Measurements from ENCODE around the gene SASH1.

Gene SASH1

DNA sequence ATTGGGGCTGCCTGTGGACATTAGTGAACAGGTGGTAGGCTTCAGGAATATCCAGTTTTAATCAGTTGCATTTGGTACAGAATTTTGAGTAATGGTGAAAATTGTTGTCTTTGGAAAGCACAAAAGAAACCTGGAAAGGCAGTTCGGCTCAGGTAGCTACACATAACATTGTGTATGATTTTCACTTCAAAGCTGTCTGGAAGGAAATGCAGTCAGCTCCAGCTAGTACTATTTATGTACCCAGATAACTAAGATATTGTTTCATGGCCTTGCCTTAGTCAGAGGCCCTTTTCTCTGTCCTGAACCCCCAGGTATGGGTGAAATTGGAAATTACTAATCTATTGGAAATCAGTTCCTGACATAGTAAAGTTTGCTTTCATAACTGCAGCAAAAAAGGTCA, 208.6 kb downstream of the SASH1 start:
- H3K9me3 ChIP-seq (ENCODE audit: insufficient read depth, low read length): no peaks in the 10 kb centered on the region
- H3K9ac ChIP-seq (ENCODE audit: low read length): no peak overlapping the region
- H3K36me3 ChIP-seq (ENCODE audit: low read length): no peaks in the 10 kb centered on the region
- H4K20me1 ChIP-seq (ENCODE audit: low read depth, low read length): no peaks in the 10 kb centered on the region
- no peaks in the 10 kb centered on the region for H3F3A ChIP-seq (ENCODE audit: insufficient read depth)
- no peak overlapping the region for H2AFZ ChIP-seq (ENCODE audit: low read depth, low read length, severe bottlenecking)
- TF ChIP-seq EZH2phosphoT487 (conservative IDR thresholded peaks at IDR 0.05; ENCODE audit: low read length): no peak
- TF ChIP-seq, protein P1, sequence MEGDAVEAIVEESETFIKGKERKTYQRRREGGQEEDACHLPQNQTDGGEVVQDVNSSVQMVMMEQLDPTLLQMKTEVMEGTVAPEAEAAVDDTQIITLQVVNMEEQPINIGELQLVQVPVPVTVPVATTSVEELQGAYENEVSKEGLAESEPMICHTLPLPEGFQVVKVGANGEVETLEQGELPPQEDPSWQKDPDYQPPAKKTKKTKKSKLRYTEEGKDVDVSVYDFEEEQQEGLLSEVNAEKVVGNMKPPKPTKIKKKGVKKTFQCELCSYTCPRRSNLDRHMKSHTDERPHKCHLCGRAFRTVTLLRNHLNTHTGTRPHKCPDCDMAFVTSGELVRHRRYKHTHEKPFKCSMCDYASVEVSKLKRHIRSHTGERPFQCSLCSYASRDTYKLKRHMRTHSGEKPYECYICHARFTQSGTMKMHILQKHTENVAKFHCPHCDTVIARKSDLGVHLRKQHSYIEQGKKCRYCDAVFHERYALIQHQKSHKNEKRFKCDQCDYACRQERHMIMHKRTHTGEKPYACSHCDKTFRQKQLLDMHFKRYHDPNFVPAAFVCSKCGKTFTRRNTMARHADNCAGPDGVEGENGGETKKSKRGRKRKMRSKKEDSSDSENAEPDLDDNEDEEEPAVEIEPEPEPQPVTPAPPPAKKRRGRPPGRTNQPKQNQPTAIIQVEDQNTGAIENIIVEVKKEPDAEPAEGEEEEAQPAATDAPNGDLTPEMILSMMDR (IDR thresholded peaks at IDR 0.05; ENCODE audit: insufficient read depth, low read length, poor library complexity, severe bottlenecking): no peak
- no peak overlapping the region for H3K4me2 ChIP-seq (ENCODE audit: low read depth, low read length, poor library complexity, severe bottlenecking)
- H3K79me2 ChIP-seq (ENCODE audit: insufficient read depth, low read length): no peaks in the 10 kb centered on the region
- H3K27ac ChIP-seq (ENCODE audit: low read depth, low read length): no peak overlapping the region
- H3K4me3 ChIP-seq (ENCODE audit: insufficient read depth, low read length, poor library complexity, severe bottlenecking): no peak overlapping the region
- no peaks in the 10 kb centered on the region for H3K9me2 ChIP-seq (replicated peaks; ENCODE audit: insufficient read depth, low read length)
- no peaks in the 10 kb centered on the region for H3K27me3 ChIP-seq (ENCODE audit: low read length)

DNA sequence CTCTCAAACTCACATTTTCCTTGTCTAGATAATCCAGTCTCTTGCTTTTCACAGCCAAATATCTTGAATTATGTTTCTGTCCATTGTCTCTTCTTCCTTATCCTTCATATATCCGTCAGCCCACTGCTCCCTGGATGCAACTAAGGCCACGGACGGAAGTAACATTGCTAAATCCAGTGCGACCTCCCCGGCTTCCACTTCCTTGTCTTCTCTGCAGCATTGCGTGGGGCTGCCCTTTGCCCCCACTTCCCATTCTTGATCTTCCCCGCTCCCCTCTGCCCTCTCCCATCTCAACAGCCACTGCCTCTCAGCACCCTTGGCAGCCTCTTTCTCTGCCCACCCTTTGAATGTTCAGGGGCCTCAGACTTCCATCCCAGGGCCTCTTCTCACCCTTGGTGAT, 213.8 kb downstream of the SASH1 start:
- Histone ChIP-seq H3K9me2 (replicated peaks; ENCODE audit: insufficient read depth, low read length) (no peaks in the 10 kb centered on the region), H3K4me2 (ENCODE audit: low read depth, low read length, poor library complexity, severe bottlenecking) (no peak overlapping the region), H3K9me3 (ENCODE audit: insufficient read depth, low read length) (no peaks in the 10 kb centered on the region), H3F3A (ENCODE audit: insufficient read depth) (no peaks in the 10 kb centered on the region), H3K79me2 (ENCODE audit: insufficient read depth, low read length) (no peaks in the 10 kb centered on the region), H2AFZ (ENCODE audit: low read depth, low read length, severe bottlenecking) (no peak overlapping the region), H3K36me3 (ENCODE audit: low read length) (no peaks in the 10 kb centered on the region), H3K9ac (ENCODE audit: low read length) (no peak overlapping the region), H3K27me3 (ENCODE audit: low read length) (no peaks in the 10 kb centered on the region), H4K20me1 (ENCODE audit: low read depth, low read length) (no peaks in the 10 kb centered on the region), H3K4me3 (ENCODE audit: insufficient read depth, low read length, poor library complexity, severe bottlenecking) (no peak overlapping the region), H3K27ac (ENCODE audit: low read depth, low read length) (no peak overlapping the region)
- TF ChIP-seq, protein P1 (IDR thresholded peaks at IDR 0.05; ENCODE audit: insufficient read depth, low read length, poor library complexity, severe bottlenecking): no peak
- no peak for TF ChIP-seq EZH2phosphoT487 (conservative IDR thresholded peaks at IDR 0.05; ENCODE audit: low read length)

DNA sequence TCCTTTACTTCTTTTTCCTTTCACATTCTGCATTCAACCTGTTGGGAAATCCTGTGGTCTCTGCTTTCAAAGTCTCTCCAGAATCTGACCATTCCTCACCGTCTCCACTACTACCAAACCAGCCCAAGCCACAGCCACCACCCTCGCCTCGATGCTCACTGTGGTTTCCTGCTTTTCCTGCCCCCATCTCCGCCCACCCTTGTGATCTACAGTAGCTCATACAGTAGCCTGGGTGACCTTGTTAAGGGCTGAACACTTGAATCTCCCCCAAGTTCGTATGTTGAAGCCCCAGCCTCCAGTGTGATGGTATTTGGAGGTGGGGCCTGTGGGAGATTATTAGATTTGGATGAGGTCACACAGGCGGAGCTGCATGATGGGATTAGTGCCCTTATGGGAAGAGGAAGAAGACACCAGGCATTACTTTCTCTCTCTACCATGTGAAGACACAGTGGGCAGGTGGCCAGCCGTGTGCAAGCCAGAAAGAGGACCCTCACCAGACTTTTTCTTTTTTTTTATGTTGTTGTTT, 215.2 kb downstream of the SASH1 start:
- no peaks in the 10 kb centered on the region for H3F3A ChIP-seq (ENCODE audit: insufficient read depth)
- no peak overlapping the region for H3K4me3 ChIP-seq (ENCODE audit: insufficient read depth, low read length, poor library complexity, severe bottlenecking)
- no peaks in the 10 kb centered on the region for H3K9me3 ChIP-seq (ENCODE audit: insufficient read depth, low read length)
- no peak overlapping the region for H3K27ac ChIP-seq (ENCODE audit: low read depth, low read length)
- H4K20me1 ChIP-seq (ENCODE audit: low read depth, low read length): no peaks in the 10 kb centered on the region
- no peak overlapping the region for H3K4me2 ChIP-seq (ENCODE audit: low read depth, low read length, poor library complexity, severe bottlenecking)
- no peak overlapping the region for H2AFZ ChIP-seq (ENCODE audit: low read depth, low read length, severe bottlenecking)
- no peak overlapping the region for H3K9ac ChIP-seq (ENCODE audit: low read length)
- no peaks in the 10 kb centered on the region for H3K9me2 ChIP-seq (replicated peaks; ENCODE audit: insufficient read depth, low read length)
- no peaks in the 10 kb centered on the region for H3K36me3 ChIP-seq (ENCODE audit: low read length)
- H3K27me3 ChIP-seq (ENCODE audit: low read length): no peaks in the 10 kb centered on the region
- no peak for TF ChIP-seq EZH2phosphoT487 (conservative IDR thresholded peaks at IDR 0.05; ENCODE audit: low read length)
- TF ChIP-seq, protein P1 (IDR thresholded peaks at IDR 0.05; ENCODE audit: insufficient read depth, low read length, poor library complexity, severe bottlenecking): no peak
- H3K79me2 ChIP-seq (ENCODE audit: insufficient read depth, low read length): no peaks in the 10 kb centered on the region

All from SU-DHL-6 (cell line).